Measurements from ENCODE around the gene SYNJ2. TPM values are rescaled to one million over a fixed set of nuclear protein-coding genes. Genes with fewer than 3 reads are reported as not detected.
"Not testable (repeated sequence)": the region's sequence is repeated elsewhere in the genome, so short reads cannot be mapped to it uniquely, and the experiment has no call there.

SYNJ2 gene
- total RNA-seq, 2 donors from 2014 or later: 22.6 to 29.8 TPM

- Mint-ChIP-seq H3K9me3 (peaks cover 7% of the 10 kb centered on the region in 2 donors), H3K4me3 (no peak overlapping the region), H3K36me3 (ENCODE audit: insufficient read depth in 2 of 2) (peaks cover 17 to 57% of the 10 kb centered on the region in 2 donors), H3K27me3 (ENCODE audit: low read depth) (peaks cover 11% of the 10 kb centered on the region), H3K4me1 (ENCODE audit: low read depth) (peaks cover 43% of the 10 kb centered on the region), H3K27ac (peak overlapping the region; percentile 70)
- DNase-seq: no peak
- no peak for ATAC-seq (replicated peaks in 1 of 2)
These were observed 35.5 kb upstream of the SYNJ2 start for GRCh38 chr6:157946053-157946617.

- H3K27me3 Mint-ChIP-seq (ENCODE audit: low read depth): peaks cover 14% of the 10 kb centered on the region
- no peak overlapping the region for H3K4me3 Mint-ChIP-seq
- H3K4me1 Mint-ChIP-seq (ENCODE audit: low read depth): peaks cover 37% of the 10 kb centered on the region
- peak overlapping the region; percentile 27 for H3K27ac Mint-ChIP-seq
- ATAC-seq (replicated peaks in 1 of 2): peak; percentile 27 to 53
- DNase-seq: no peak
- H3K36me3 Mint-ChIP-seq (ENCODE audit: insufficient read depth in 2 of 2): peaks cover 15 to 48% of the 10 kb centered on the region in 2 donors
- peaks cover 7% of the 10 kb centered on the region in 2 donors for H3K9me3 Mint-ChIP-seq
These were observed 34.7 kb upstream of the SYNJ2 start for GRCh38 chr6:157946865-157947532.

- H3K4me3 Mint-ChIP-seq; ATAC-seq (replicated peaks in 1 of 2); H3K9me3 Mint-ChIP-seq; DNase-seq: not testable (repeated sequence)
- peak overlapping the region; percentile 7 for H3K27ac Mint-ChIP-seq
- H3K27me3 Mint-ChIP-seq (ENCODE audit: low read depth): peaks cover 22% of the 10 kb centered on the region
- peaks cover 14% of the 10 kb centered on the region for H3K4me1 Mint-ChIP-seq (ENCODE audit: low read depth)
- H3K36me3 Mint-ChIP-seq (ENCODE audit: insufficient read depth in 2 of 2): peaks cover 10 to 18% of the 10 kb centered on the region in 2 donors
These were observed 30.8 kb upstream of the SYNJ2 start for GRCh38 chr6:157950899-157951298.

GRCh38 chr6:157951828-157952227 is 29.8 kb upstream of the SYNJ2 start:
- ATAC-seq (replicated peaks in 1 of 2): peak; percentile 10 to 12
- peaks cover 4% of the 10 kb centered on the region for H3K4me1 Mint-ChIP-seq (ENCODE audit: low read depth)

GRCh38 chr6:157952861-157953351 is 28.8 kb upstream of the SYNJ2 start:
- H3K27me3 Mint-ChIP-seq (ENCODE audit: low read depth): peaks cover 22% of the 10 kb centered on the region
- H3K36me3 Mint-ChIP-seq (ENCODE audit: insufficient read depth in 2 of 2): peaks cover 10 to 19% of the 10 kb centered on the region in 2 donors
- ATAC-seq (replicated peaks in 1 of 2) (peak; percentile 17 to 36), DNase-seq (no peak)
- no peak overlapping the region for H3K4me3 Mint-ChIP-seq
- H3K9me3 Mint-ChIP-seq: peaks cover 5 to 7% of the 10 kb centered on the region in 2 donors
- H3K4me1 Mint-ChIP-seq (ENCODE audit: low read depth): no peaks in the 10 kb centered on the region
- no peak overlapping the region for H3K27ac Mint-ChIP-seq

More at GRCh38 chr6:157951828-157952227, 29.8 kb upstream of the SYNJ2 start:
- H3K36me3 Mint-ChIP-seq (ENCODE audit: insufficient read depth in 2 of 2): peaks cover 10 to 18% of the 10 kb centered on the region in 2 donors
- H3K27ac Mint-ChIP-seq: peak overlapping the region; percentile 17
- DNase-seq: no peak
- no peak overlapping the region for H3K4me3 Mint-ChIP-seq
- H3K9me3 Mint-ChIP-seq: peaks cover 5 to 7% of the 10 kb centered on the region in 2 donors
- H3K27me3 Mint-ChIP-seq (ENCODE audit: low read depth): peaks cover 22% of the 10 kb centered on the region

GRCh38 chr6:157953580-157954091 is 28.0 kb upstream of the SYNJ2 start:
- ATAC-seq (replicated peaks in 1 of 2) (peak in 1 of 2 donors; percentile 15), DNase-seq (no peak)
- Mint-ChIP-seq H3K4me3 (no peak overlapping the region), H3K4me1 (ENCODE audit: low read depth) (no peaks in the 10 kb centered on the region), H3K36me3 (ENCODE audit: insufficient read depth in 2 of 2) (peaks cover 11 to 25% of the 10 kb centered on the region in 2 donors), H3K27ac (peak overlapping the region; percentile 63), H3K9me3 (peaks cover 5 to 9% of the 10 kb centered on the region in 2 donors), H3K27me3 (ENCODE audit: low read depth) (peaks cover 22% of the 10 kb centered on the region)

GRCh38 chr6:157954150-157955117 is 27.2 kb upstream of the SYNJ2 start:
- DNase-seq: no peak
- no peaks in the 10 kb centered on the region for H3K4me1 Mint-ChIP-seq (ENCODE audit: low read depth)
- no peak overlapping the region for H3K4me3 Mint-ChIP-seq
- H3K27me3 Mint-ChIP-seq (ENCODE audit: low read depth): peaks cover 22% of the 10 kb centered on the region
- peak in 1 of 2 donors; percentile 26 for ATAC-seq (replicated peaks in 1 of 2)
- H3K27ac Mint-ChIP-seq: peak overlapping the region; percentile 22
- peaks cover 7 to 11% of the 10 kb centered on the region in 2 donors for H3K9me3 Mint-ChIP-seq
- H3K36me3 Mint-ChIP-seq (ENCODE audit: insufficient read depth in 2 of 2): peaks cover 10 to 26% of the 10 kb centered on the region in 2 donors

- Mint-ChIP-seq H3K27me3 (ENCODE audit: low read depth) (peaks cover 15% of the 10 kb centered on the region), H3K9me3 (peaks cover 9 to 12% of the 10 kb centered on the region in 2 donors), H3K27ac (no peak overlapping the region), H3K36me3 (ENCODE audit: insufficient read depth in 2 of 2) (peaks cover 14 to 23% of the 10 kb centered on the region in 2 donors), H3K4me3 (no peak overlapping the region), H3K4me1 (ENCODE audit: low read depth) (no peaks in the 10 kb centered on the region)
- DNase-seq (no peak), ATAC-seq (replicated peaks in 1 of 2) (no peak)
These were observed 26.0 kb upstream of the SYNJ2 start for GRCh38 chr6:157955675-157956074.

GRCh38 chr6:157956171-157956730 is 25.4 kb upstream of the SYNJ2 start:
- peaks cover 4% of the 10 kb centered on the region for H3K4me1 Mint-ChIP-seq (ENCODE audit: low read depth)
- H3K36me3 Mint-ChIP-seq (ENCODE audit: insufficient read depth in 2 of 2): peaks cover 15 to 23% of the 10 kb centered on the region in 2 donors
- no peak overlapping the region for H3K27ac Mint-ChIP-seq
- no peak for DNase-seq
- ATAC-seq (replicated peaks in 1 of 2): no peak
- peaks cover 9% of the 10 kb centered on the region for H3K27me3 Mint-ChIP-seq (ENCODE audit: low read depth)
- no peak overlapping the region for H3K4me3 Mint-ChIP-seq
- H3K9me3 Mint-ChIP-seq: peaks cover 11 to 12% of the 10 kb centered on the region in 2 donors

- no peak for ATAC-seq (replicated peaks in 1 of 2)
- peaks cover 33% of the 10 kb centered on the region for H3K4me1 Mint-ChIP-seq (ENCODE audit: low read depth)
These were observed 22.0 kb upstream of the SYNJ2 start for GRCh38 chr6:157959451-157960227.

GRCh38 chr6:157961153-157961831 is 20.4 kb upstream of the SYNJ2 start:
- peaks cover 15 to 16% of the 10 kb centered on the region in 2 donors for H3K9me3 Mint-ChIP-seq
- peak overlapping the region in 1 of 2 donors; percentile 10 for H3K4me3 Mint-ChIP-seq
- H3K36me3 Mint-ChIP-seq (ENCODE audit: insufficient read depth in 2 of 2): peaks cover 18 to 29% of the 10 kb centered on the region in 2 donors
- DNase-seq (no peak), ATAC-seq (replicated peaks in 1 of 2) (no peak)
- H3K27ac Mint-ChIP-seq: no peak overlapping the region
- H3K4me1 Mint-ChIP-seq (ENCODE audit: low read depth): peaks cover 33% of the 10 kb centered on the region
- H3K27me3 Mint-ChIP-seq (ENCODE audit: low read depth): no peaks in the 10 kb centered on the region

More at GRCh38 chr6:157959451-157960227, 22.0 kb upstream of the SYNJ2 start:
- DNase-seq: no peak
- Mint-ChIP-seq H3K36me3 (ENCODE audit: insufficient read depth in 2 of 2) (peaks cover 18 to 29% of the 10 kb centered on the region in 2 donors), H3K9me3 (peaks cover 12 to 15% of the 10 kb centered on the region in 2 donors), H3K4me3 (no peak overlapping the region), H3K27ac (peak overlapping the region; percentile 1), H3K27me3 (ENCODE audit: low read depth) (no peaks in the 10 kb centered on the region)
